Islet precursor cell (in vitro differentiated cells): ENCODE results near the gene SCYGR3.

Experiments
- DNase-seq: peaks from one replicate; pipeline ENCODE4 v3.0.0-alpha.2; 2018

SCYGR3 gene, protein sequence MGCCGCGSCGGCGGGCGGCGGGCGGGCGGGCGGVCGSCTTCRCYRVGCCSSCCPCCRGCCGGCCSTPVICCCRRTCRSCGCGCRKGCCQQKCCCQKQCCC

DNA sequence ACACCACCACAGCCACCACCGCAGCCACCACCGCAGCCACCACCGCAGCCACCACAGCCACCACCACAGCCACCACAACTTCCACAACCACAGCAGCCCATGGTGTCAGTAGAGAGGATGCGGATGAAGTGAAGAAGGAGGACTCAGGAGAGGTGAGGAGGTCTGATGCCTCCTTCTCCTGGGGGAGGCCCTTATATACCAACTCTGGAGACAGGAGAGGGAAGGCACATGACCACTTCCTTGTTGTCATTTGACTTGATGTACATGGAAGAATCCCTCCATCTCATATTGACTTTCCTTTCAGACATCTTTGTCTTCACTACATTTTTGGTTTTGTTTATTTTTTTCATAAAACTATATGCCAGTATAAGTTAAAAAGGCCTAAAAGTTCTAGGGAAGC is at the start of gene SCYGR3:
TSS of gene SCYGR3 (minus strand) at position 101 of the 400 bp plus-strand sequence. CDS start at position 101, 0 bp downstream.
- DNase-seq = no peak

DNA sequence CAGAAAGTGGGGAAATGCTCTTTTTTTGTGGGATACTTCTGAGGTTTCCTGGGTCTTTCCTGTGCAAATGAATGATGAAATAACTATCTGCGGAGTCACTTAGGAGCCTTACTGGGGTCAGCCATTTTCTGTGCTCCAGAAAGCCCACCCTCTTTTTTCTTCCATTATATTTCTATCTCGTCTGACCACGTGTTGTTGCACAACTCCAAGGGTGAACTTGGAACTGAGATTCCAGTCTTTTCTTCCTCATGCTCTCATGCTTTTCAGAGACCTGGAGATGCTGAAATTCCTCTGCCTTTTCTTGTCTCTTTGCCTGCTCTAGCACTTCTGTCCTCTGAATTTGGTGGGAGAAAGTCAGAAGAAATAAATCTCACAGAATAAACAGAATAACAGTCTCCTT is 47.2 kb upstream of the SCYGR3 start:
- no peak for DNase-seq

DNA sequence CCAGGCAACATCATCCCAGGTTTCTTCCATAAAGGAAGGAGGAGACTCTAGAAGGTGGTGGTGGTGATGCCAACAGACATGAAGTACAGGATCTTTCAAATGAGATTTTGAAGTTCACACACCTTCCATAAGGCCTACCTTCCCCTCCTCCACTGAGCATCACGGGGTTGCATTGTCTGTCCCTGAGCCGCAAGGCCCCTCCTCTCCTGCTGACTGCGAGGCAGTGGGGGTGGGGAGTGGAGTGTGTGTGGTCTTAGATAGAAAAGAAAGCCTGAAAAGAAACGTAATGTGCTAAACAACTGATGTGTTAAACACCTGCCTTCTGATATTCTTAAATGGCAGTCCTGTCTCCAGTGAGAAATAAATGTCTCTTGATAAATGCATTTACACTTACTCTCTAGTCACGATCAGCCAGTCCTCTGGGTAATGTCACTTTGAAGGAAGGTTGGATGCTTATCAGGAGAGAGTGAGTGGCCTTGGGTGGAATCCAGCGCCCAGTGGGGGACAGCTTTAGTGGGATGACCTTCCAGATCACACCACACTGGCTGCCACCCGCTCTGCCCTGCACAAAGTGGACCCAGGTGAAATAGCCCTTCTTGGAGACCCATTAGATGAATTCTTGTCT is 46.5 kb upstream of the SCYGR3 start:
- no peak for DNase-seq

DNA sequence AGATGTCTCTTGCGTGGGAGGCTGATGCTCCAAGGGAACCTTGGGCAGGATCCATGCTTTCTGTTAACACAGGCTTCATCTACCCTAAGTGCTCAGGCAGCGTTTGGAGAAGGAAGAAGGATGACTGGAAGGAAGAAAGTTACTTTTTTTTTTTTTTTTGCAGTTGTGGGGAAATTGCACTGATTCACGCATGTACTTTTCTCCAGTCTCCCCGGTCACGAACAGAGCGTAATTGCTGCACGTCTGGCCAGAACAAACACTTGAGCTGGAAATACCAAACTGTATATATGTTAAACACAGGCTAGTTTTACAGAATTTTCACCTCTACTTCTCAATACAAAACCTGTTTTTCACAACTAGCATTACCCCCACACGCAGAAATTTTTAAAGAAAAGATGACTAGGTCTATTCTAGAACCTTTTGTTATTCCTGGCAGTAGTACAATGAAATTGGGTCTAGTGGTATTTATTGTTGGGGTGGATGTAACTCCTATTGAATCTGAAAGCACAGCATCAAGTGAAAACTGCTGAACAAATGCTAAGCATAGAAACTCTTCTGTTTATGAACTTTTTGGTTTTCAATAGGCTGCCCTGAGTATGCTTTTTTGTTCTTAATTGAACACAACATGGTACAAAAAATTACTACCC is 42.7 kb upstream of the SCYGR3 start:
- DNase-seq = no peak

DNA sequence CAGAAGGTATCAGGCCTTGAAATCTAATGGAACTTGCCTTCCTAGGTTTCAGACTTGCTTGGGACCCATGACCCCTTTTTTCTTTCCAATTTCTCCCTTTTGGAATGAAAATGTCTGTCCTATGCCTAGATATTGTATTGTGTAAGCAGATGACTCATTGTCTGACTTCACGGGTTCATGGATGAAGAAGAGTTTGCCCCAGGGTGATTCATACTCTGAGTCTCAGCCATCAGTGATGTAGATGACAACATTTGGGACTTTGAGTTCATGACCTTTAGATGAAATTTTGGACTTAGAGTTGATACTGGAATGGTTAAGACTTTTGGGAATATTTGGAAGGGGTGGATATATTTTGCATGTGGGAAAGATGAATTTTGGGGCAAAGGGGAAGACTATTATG is 40.8 kb upstream of the SCYGR3 start:
- DNase-seq = no peak

DNA sequence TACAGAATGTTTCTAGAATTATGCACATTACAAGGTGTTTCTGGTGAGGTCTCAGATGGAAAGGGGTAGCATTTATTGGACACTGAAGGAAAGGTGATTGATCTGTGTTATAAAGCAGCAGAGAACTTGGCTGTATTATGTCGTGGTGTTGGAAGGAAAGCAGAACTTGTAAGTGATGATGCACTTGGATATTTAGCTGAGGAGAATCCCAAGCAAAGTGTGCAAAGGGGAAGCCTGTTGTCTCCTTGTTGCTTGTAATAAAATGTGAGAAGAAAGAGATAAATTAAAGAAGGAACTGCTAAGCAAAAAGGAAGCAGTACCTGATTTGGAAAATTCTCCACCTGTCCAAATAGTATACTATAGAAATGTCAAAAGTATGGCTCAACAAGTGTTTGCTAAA is 39.8 kb upstream of the SCYGR3 start:
- no peak for DNase-seq

DNA sequence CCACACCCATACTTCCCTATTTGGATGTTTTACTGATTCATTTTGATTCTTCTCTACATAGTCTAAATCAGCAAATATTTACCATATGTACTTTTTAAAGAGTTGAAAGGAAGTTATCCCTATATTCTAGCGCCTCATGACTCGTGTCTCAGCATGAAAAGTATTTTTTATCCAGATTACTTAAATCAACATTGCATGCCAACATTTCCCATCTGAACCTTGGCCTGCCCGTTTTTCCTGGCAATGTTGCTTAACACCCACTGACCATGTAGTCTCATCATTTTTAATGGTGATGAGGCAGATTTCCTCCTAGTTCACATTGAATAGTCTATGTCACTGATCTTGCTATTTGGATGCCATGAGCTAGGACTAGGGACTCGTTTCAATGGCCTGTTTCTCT is 38.8 kb upstream of the SCYGR3 start:
- DNase-seq = no peak

DNA sequence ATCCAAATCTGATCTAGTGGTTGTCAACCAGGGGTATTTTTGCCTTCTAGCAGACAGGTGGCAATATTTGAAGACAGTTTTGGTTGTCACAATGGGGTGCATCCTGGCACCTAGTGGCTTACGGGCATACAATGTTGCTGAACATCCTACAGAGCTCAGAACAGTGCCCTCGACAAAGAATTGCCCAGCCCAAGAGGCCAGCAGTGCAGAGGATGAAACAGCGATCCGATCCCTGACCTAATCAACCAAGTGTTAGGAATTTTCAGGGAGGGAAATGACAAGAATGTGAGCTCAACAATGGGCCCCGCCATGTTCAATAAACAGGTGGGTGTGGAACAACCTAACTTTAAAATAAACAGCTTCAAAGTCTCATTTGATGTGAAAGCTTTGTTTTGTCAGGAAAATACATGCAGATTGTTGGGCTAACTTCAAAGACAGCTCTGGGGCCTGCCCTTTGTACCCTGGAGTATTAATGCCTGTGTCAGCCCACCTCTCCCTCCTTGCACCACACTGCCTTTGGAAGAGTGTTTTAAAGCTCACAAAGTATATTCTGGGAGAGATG is 29.4 kb upstream of the SCYGR3 start:
- DNase-seq = no peak

DNA sequence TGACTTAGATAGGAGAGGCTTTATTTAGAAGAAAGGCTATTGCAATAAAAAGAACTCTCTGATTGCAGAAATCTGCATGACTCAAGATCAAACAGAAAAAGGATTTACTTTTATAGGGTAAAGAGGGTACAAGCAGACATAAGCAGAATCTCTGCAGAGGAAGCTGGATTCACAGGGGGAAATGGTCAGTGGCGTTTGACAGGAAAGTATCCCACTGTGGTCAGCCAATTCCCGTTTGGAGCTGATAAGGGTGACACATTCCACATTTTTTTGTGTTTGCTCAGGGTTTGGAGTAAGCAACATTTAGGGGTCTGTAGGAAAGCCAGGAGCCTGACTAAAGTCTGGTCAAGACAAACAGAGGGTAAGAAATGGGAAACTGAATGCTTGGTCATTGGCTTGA is 28.0 kb upstream of the SCYGR3 start:
- DNase-seq = peak; percentile 69

DNA sequence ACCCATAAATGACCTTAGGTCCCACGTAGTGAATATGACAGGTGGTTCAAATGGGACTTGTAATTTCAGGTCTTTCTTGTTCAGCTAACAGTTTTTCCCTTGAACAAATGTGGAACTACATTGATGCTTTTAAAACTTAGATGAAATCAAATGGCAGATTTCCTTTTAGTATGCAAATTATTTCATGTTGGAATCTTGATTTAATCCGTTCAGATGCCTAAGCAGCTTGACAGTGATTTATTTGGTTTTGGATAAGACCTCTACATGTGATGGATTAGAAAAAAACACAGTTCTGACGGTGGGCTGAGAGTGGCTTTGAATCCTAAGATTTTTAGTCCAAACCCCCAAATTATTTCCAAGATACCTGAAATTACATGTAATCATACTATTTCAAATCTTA is 19.6 kb upstream of the SCYGR3 start:
- no peak for DNase-seq

DNA sequence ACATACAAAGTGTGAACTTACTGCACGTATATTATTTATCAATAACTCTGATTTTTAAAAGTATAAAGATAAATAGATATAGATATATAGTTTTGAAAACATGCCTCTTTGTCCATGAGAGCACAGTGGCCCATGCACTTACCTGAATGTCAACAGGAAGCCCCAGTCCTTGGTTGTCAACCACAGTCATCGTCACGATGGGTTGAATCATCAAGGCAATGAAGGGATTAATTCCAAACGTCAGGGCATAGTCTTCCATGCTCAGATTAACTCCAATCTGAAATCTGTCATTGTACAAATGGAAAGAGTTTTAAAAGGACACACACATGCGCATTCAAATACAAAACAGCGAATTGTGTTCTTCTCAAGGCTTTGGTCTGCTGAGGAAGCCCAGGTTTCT is 18.2 kb upstream of the SCYGR3 start:
- DNase-seq = no peak

DNA sequence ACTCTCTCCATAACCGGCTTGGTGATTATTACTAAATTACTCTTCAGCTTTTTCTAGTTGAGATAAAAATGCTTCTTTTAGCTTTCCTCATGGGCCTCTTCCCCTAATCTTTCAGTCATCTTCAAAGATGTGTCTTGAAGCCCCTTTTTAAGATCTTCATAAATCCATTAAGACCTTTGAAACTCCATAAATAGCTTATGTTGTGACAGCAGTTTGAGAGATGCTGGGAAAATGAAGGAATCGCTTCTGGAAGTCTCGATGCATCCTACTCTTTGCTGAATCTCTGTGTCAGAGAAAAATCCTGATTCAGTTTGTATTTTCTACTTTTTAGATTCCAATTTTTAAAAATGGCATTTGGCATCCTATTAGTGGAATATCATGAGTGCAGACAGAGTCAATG is 15.7 kb upstream of the SCYGR3 start:
- no peak for DNase-seq

DNA sequence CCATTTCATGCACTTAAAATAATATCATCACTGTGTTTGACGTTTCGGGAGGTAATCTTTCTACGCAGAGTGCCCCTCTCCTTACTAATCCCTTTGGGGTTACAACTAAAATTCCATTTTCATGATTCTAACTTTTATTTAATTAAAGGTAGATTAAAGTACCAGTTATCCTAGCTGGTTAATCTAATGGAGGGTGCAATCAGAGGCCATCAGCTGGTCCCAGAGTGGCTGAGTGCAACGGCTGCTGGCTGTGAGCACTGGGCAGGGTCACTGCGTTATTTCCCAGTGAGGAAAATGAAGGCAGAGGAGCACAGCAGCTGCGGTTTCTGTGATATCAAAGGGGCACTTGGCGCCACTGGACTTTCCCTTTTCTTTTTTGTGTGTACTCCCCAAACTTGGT is 14.8 kb upstream of the SCYGR3 start:
- DNase-seq = no peak

DNA sequence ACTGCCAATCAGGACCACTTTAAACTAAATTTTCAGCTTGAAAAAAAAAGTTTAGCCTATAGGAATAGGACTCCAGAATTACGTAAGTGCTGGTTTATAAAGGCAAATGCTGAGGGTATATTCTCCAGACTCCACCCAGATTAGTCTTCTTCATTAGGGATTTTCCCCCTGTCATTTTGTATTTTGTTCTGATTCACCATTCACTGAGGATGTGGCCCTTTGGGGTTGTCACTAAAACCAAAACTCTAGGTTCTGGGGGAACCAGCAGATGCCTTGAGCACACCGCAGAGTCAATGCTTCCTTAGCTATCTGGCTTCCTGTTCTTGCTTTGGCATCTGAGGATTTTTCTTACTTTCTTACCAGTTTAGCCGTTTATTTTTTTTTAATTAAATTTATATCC is 13.1 kb upstream of the SCYGR3 start:
- no peak for DNase-seq

DNA sequence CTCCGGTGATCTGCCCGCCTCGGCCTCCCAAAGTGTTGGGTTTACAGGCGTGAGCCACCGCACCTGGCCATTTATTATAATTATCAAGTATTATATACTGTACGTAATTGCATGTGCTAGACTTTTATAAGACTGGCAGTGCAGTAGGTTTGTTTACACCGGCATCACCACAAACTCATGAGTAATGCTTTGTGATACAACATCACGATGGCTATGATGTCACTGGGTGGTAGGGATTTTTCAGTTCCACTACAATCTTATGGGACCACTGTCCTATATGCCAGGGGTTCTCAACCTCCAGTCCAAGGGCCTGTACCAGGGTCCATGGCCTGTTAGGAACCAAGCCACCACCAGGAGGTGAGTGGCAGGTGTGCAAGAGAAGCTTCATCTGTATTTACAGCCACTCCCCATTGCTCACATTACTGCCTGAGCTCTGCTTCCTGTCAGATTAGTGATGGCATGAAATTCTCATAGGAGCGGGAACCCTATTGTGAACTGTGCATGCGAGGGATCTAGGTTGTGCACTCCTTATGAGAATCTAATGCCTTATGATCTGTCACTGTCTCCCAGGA is 12.0 kb upstream of the SCYGR3 start:
- no peak for DNase-seq

DNA sequence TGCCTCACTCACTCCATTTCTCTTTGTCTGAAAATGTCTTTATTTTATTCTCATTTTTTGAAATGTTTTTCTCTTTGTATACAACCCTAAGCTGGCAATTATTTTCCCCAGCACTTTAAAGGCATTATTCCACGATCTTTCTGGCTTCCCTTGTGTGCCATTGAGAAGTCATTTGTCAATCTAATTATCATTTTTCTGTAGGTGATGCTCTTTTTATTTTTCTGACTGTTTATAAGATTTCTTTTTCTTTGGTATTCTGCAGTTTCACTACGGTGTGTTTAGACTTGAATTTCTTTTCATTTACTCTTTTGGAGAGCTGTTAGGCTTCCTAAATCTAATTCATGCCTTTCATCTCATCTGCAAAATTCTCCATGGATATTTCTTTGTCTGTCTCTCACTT is 10.8 kb upstream of the SCYGR3 start:
- no peak for DNase-seq

DNA sequence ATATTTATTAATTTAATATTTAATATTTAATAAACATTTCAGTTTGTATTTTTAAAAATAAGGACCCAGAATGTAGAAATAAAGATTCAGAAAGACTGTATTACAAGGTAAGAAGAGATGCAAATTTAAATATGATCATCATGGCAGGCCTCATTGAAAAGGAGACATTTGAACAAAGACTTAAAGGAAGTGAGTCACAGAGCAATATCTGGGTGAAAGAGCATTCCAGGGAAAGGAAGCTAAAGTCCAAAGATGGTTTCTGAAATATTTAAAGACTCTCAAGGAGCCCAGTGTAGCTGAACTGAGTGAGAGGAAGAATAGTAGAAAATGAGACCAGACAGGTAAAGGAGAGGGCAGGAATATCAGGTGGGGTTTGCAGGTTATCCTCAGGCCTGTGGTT is 8.6 kb upstream of the SCYGR3 start:
- no peak for DNase-seq

DNA sequence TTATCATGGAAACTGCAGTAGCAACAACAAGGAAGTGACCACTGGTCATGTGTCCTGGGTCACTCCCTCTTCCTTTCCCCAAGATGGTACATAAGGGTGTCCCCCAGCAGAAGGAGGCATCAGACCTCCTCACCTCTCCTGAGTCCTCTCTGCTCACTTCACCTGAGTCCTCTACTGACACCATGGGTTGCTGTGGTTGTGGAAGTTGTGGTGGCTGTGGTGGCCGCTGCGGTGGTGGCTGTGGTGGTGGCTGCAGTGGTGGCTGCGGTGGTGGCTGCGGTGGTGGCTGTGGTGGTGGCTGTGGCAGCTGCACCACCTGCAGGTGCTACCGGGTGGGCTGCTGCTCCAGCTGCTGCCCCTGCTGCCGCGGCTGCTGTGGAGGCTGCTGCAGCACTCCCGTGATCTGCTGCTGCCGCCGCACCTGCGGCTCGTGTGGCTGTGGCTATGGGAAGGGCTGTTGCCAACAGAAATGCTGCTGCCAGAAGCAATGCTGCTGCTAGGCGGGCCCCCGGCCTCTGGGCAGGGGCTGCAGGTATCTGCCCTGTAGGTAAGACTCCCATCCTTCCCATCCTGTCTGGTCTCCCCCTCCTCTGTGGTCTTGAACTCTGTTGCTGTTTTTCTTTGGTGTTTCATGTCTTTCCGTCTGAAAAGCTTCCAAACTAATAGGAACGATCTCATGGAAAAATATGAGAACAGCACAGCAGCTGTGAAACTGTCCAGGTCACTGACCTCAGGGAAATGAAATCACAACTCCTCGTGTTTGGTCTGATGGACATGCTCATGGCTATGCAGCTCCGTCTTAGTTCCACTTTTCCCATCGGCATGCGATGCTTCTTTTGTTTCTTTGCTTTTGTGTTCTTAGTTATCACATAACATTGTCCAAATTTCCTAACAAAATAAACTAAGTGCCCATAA is 2.9 kb upstream of the SCYGR3 start, which contains the start of gene SCYGR4:
TSS of gene SCYGR4 (plus strand) at position 183 of the 915 bp plus-strand sequence. CDS start at position 183, 0 bp downstream.
- DNase-seq = no peak

DNA sequence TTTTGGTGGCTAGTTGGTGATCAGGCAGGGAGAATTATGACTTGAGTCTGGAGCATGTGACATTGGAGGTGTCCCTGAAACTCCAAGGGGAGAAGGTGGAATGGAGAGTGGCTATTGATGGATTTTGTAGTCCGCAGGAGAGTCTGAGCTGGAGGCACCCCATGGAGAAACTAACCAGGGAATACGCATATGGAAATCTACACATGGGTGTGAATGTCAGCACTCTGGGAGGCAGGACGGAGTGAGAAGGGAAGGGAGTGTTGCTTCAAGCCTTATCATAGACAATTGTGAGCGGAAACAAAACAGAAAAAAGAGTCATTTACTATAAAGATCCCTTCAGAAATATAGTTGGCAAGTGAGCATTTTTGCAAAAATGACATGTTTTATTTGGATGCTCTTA is 2.0 kb upstream of the SCYGR3 start:
- no peak for DNase-seq

DNA sequence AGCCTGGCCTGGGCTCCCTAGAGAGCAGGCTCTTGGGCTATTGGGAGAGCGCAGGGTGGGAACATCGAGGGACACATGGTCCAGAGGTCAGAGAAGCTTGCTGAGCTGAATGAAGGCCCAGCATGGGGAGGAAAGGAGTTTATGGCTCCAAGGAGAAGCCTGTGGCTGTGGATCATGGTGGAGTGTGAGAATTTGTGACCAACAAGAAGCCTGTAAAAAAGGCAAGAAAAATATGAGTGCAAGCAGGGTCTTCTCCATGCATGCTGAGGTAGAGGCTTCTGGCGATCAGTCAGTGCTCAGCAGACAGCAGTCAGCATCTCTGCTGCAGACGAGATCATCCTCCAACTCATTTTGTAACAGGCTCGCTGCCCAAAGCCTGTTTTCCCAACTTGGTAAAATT is 1.3 kb upstream of the SCYGR3 start:
- DNase-seq = no peak

DNA sequence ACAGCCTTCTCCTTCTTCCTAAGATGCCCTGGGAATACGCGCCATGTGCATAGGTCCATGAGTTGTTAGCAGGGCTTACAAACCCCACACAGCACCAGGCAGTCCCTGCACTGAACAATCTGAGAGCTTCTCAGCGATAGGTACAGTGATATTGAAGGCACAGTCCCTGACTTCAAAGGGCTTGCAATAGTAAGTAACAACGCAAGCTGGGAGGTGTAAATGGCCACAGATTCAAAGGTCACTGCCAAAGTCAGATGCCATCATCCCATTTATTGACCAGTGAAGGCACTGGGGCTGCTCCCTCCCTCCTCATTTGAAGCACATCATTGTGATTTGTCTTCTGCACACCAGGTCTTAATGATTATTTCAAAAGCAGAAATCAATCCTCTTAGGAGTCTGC is 541 bp upstream of the SCYGR3 start:
- DNase-seq = no peak

DNA sequence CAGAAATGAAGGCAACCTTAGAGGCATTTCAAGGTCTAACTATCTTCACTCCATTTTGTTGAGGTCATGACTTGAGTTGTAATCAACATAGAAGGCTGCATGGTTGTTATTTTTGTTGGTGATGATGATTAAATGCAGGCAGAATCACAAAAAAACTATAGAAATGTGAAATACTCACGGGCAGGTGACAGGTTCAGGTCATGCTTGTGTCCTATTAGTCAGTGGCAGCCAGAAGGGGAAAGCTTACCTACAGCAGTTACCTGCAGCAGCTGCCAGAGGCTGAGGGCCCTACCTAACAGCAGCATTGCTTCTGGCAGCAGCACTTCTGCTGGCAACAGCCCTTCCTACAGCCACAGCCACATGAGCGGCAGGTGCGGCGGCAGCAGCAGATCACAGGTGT is 394 bp downstream of the SCYGR3 start:
- DNase-seq = no peak

DNA sequence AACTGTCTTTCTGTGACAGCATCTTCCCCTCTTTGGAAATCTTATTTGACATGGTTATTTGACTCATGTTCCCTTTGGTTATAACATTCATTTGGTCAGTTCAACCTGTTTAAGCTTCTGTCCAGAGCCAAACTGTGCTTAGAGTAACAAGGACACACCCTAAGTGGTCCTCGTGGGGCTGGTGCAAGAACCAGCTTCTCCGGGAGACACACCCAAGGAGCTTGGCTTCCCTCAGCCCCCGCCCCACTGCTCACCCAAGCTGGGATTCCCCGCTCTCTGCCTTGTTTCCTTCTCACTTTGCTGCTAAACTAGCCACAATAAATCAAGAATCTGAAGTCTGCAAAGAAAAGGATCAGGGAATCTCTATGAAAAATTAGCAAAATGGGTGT is 1.4 kb downstream of the SCYGR3 start:
- DNase-seq = no peak
